Putamen (tissue), 1 donor: ENCODE results near the gene SPO11.

Experiments
- DNase-seq: peaks from one replicate; pipeline ENCODE4 v3.0.0-alpha.2; 2016; ENCODE audit warnings: low spot score

Gene SPO11

GRCh38 chr20:57377350-57377749, 47.7 kb downstream of the SPO11 start:
- DNase-seq = no peak

GRCh38 chr20:57378107-57378506, 48.5 kb downstream of the SPO11 start:
- DNase-seq = no peak

- DNase-seq = no peak
These were observed 49.2 kb downstream of the SPO11 start for GRCh38 chr20:57378646-57379262.

- DNase-seq = no peak
These were observed 49.7 kb downstream of the SPO11 start for GRCh38 chr20:57379263-57379647.

- DNase-seq = no peak
These were observed 50.6 kb downstream of the SPO11 start for GRCh38 chr20:57380081-57380750.

- peak; percentile 76 for DNase-seq
These were observed 52.2 kb downstream of the SPO11 start for GRCh38 chr20:57381596-57382503.

- no peak for DNase-seq
These were observed 52.9 kb downstream of the SPO11 start for GRCh38 chr20:57382516-57382915.

GRCh38 chr20:57383447-57384347, 54.1 kb downstream of the SPO11 start:
- no peak for DNase-seq

- no peak for DNase-seq
These were observed 54.9 kb downstream of the SPO11 start for GRCh38 chr20:57384486-57384885.

GRCh38 chr20:57384953-57385761, 55.6 kb downstream of the SPO11 start:
- no peak for DNase-seq

GRCh38 chr20:57385940-57386339, 56.3 kb downstream of the SPO11 start:
- no peak for DNase-seq

- no peak for DNase-seq
These were observed 57.2 kb downstream of the SPO11 start for GRCh38 chr20:57386762-57387161.

- DNase-seq = no peak
These were observed 57.9 kb downstream of the SPO11 start for GRCh38 chr20:57387463-57387862.

- DNase-seq = no peak
These were observed 58.4 kb downstream of the SPO11 start for GRCh38 chr20:57387945-57388371.

GRCh38 chr20:57388953-57389694, 59.5 kb downstream of the SPO11 start:
- DNase-seq = peak; percentile 75

- DNase-seq = no peak
These were observed 60.3 kb downstream of the SPO11 start for GRCh38 chr20:57389695-57390603.

- DNase-seq = peak; percentile 78
These were observed 61.2 kb downstream of the SPO11 start, which contains the start of gene RBM38 for GRCh38 chr20:57390604-57391438. TSS of gene RBM38 (plus strand) at chr20:57391396. CDS start at chr20:57391582, 186 bp downstream.
